Liver (tissue), 9 donors: ENCODE measurements around the gene PEX3. TPM values are rescaled to one million over a fixed set of nuclear protein-coding genes. Genes with fewer than 3 reads are reported as not detected.

Source experiments
- DNase-seq: peaks from one replicate; pipeline ENCODE4 v3.0.0-alpha.2; 2017; ENCODE audit warnings: low spot score
- H3K27ac ChIP-seq, 2 donors: one replicate each; pipeline ENCODE4 v1.7.0; 2013; ENCODE audit warnings: inconsistent platforms in 2 of 2, low read length in 2 of 2, control low read depth in 1 of 2, low read depth in 1 of 2, mild to moderate bottlenecking in 1 of 2
- H3K27me3 ChIP-seq, 4 donors: one replicate each; pipeline versions ENCODE4 v1.6.1 to v1.7.0; 2013; ENCODE audit warnings: low read length in 3 of 4, inconsistent platforms in 1 of 4, mild to moderate bottlenecking in 1 of 4, moderate library complexity in 1 of 4; ENCODE audit not compliant: control insufficient read depth in 4 of 4, insufficient read depth in 4 of 4
- H3K36me3 ChIP-seq, 4 donors: one replicate each; pipeline versions ENCODE4 v1.6.1 to v1.7.0; 2013; ENCODE audit warnings: low read length in 3 of 4, mild to moderate bottlenecking in 3 of 4, low read depth in 1 of 4, moderate library complexity in 1 of 4; ENCODE audit not compliant: control insufficient read depth in 4 of 4, insufficient read depth in 3 of 4
- H3K4me1 ChIP-seq, 4 donors: one replicate each; pipeline versions ENCODE4 v1.6.1 to v1.7.0; 2013; ENCODE audit warnings: low read length in 3 of 4, mild to moderate bottlenecking in 3 of 4, moderate library complexity in 1 of 4; ENCODE audit not compliant: control insufficient read depth in 4 of 4, insufficient read depth in 4 of 4
- H3K4me3 ChIP-seq, 3 donors: one replicate each; pipeline versions ENCODE4 v1.6.1 to v1.7.0; 2013; ENCODE audit warnings: low read length in 3 of 3, control low read depth in 1 of 3, low read depth in 1 of 3, mild to moderate bottlenecking in 1 of 3
- H3K9ac ChIP-seq, 2 donors: one replicate each; pipeline ENCODE4 v1.7.0; 2013; ENCODE audit warnings: low read length in 2 of 2, mild to moderate bottlenecking in 2 of 2, moderate library complexity in 2 of 2, control low read depth in 1 of 2, low read depth in 1 of 2
- H3K9me3 ChIP-seq, 4 donors: one replicate each; pipeline versions ENCODE4 v1.6.1 to v1.7.0; 2013; ENCODE audit warnings: low read length in 3 of 4; ENCODE audit not compliant: control insufficient read depth in 4 of 4
- CTCF ChIP-seq: fragments of 150-350 bp; IDR thresholded peaks from 2 replicates; pipeline ENCODE4 v1.5.1; 2017; ENCODE audit warnings: improper control_type of control experiment, low read depth, low read length; ENCODE audit not compliant: missing input control
- FOXA1 ChIP-seq: IDR thresholded peaks from 2 replicates; pipeline ENCODE4 v1.6.1; 2016; ENCODE audit warnings: antibody characterized with exemption
- GABPA ChIP-seq, 2 donors: IDR thresholded peaks in 1 of 2; conservative IDR thresholded peaks in 1 of 2; 2 replicates each; pipeline ENCODE4 v1.6.1; 2016; ENCODE audit warnings: antibody characterized with exemption in 2 of 2, mild to moderate bottlenecking in 1 of 2, moderate library complexity in 1 of 2
- HNF4A ChIP-seq, 2 donors: conservative IDR thresholded peaks; 2 replicates each; pipeline ENCODE4 v1.6.1; 2016; ENCODE audit warnings: antibody characterized with exemption in 2 of 2, mild to moderate bottlenecking in 2 of 2
- NR2F2 ChIP-seq: IDR thresholded peaks from 2 replicates; pipeline ENCODE4 v1.6.1; 2016; ENCODE audit warnings: antibody characterized with exemption
- RAD21 ChIP-seq, 2 donors: IDR thresholded peaks; 2 replicates each; pipeline ENCODE4 v1.6.1; 2016; ENCODE audit warnings: antibody characterized with exemption in 2 of 2, mild to moderate bottlenecking in 2 of 2
- REST ChIP-seq: IDR thresholded peaks from 2 replicates; pipeline ENCODE4 v1.6.1; 2016; ENCODE audit warnings: antibody characterized with exemption, mild to moderate bottlenecking
- RXRA ChIP-seq, 2 donors: IDR thresholded peaks; 2 replicates each; pipeline ENCODE4 v1.6.1; 2017 to 2018; ENCODE audit warnings: antibody characterized with exemption in 2 of 2, mild to moderate bottlenecking in 1 of 2
- SP1 ChIP-seq: IDR thresholded peaks from 2 replicates; pipeline ENCODE4 v1.6.1; 2018; ENCODE audit warnings: antibody characterized with exemption, mild to moderate bottlenecking
- TAF1 ChIP-seq: conservative IDR thresholded peaks from 2 replicates; pipeline ENCODE4 v1.6.1; 2016; ENCODE audit warnings: antibody characterized with exemption, mild to moderate bottlenecking
- WGBS: extraction: QIAGEN DNeasy Blood & Tissue Kit; methylation state at CpG from one replicate; pipeline ENCODE4 v1.1.7; 2013; 5-methylcytosine and 5-hydroxymethylcytosine counted together
- polyA plus RNA-seq, 2 donors: library from polyadenylated mRNA; stranded (reverse) in 1 of 2; unstranded in 1 of 2; fragments of 200-250 nt in 1 of 2; fragments of >200 nt in 1 of 2; fragmentation: Nextera tagmentation in 1 of 2; extraction: Ambion mirVana in 1 of 2; gene quantifications; one replicate each; pipeline versions ENCODE4 v1.2.1 to v1.2.3, GENCODE V29; 2013 to 2015
- total RNA-seq, 2 donors: library from RNA; depleted of rRNA; stranded (reverse); fragments of >200 nt; gene quantifications; one replicate each; pipeline ENCODE4 v1.2.3, GENCODE V29; 2014
- donor health status: healthy.
- donor health status: healthy.
- donor health status: healthy.
- donor health status: healthy.
- donor health status: healthy.

Gene PEX3
- total and polyA plus RNA-seq, 4 donors = 12.7 to 27.2 (median 15.2) TPM

DNA sequence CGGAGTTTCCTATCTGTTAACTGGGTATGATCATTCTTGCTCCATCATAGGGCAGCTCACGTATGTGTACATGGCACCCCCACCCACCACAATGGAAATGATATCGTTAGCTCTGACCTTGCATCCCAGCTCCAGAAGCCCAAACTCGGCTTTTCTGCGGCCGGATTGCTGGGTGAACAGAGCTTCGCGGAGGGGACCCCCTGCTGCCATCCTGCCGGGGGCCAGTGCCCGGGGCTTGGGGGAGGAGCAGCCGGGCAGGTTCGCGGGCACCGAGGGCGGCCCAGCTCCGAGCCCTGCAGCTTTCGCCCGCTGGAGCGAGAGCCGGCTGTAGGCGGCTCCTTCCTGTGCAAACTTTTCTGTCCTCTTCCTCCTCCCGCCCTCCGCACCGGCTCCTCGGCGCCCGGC is 85.9 kb downstream of the PEX3 start:
- Histone ChIP-seq H3K4me1 (peaks cover 3 to 21% (median 14%) of the 10 kb centered on the region in 4 donors), H3K9ac (peak overlapping the region in 1 of 2 donors; percentile 34), H3K4me3 (peak overlapping the region in 2 of 3 donors; percentile 53 to 79), H3K9me3 (no peaks in the 10 kb centered on the region), H3K36me3 (no peaks in the 10 kb centered on the region), H3K27ac (no peak overlapping the region), H3K27me3 (no peaks in the 10 kb centered on the region)
- WGBS = 5% methylated on average over 27 of the region's 27 CpGs
- no peak for DNase-seq
- TF ChIP-seq RAD21 (IDR thresholded peaks at IDR 0.05) (peak in 1 of 2 donors; percentile 4), CTCF (no peak), NR2F2 (no peak), FOXA1 (no peak)

DNA sequence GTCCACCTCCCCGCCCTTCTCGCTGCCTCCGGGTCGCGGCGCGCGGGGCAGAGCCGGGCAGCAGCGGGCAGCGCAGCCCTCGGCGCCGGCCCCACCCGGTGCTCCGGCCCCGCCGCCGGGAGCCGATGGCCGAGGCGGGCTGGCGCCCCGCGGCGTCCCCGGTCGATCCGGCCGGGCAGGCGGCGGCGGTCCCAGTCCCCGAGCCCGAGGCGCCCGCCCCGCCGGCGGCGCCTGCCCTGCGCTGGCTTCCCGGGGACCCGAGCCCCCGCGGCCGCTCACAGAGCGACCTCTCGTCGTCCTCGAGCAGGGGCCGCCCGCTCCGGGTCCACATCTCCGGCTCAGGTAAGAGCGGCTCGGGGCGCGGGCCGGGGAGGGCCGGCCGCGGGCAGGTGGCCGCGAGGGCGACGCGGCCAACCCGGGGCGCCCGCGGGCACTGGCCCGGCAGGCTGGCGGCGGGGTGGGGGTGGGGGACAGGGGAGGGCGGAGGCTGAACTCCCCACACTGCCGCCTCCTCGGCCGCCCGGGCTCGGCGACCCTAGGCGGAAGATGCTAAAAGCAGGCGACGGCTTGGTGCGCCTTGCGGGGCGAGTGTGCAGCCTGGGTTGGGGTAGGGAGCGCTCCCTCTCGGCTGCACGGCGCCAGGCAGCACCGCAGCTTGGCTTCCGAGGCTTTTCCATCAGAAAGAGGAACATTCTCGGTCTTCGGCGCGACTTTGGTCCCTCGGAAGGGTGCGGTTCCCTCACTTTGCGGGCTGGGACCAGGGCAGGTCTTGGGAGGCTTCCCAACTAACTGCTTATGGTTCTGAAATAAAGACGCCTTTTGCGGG is 86.5 kb downstream of the PEX3 start:
- no peaks in the 10 kb centered on the region for H3K9me3 ChIP-seq
- DNase-seq = peak; percentile 42
- no peak for TF ChIP-seq HNF4A (conservative IDR thresholded peaks at IDR 0.05)
- TF ChIP-seq RAD21 (IDR thresholded peaks at IDR 0.05) = peak in 1 of 2 donors; percentile 48
- TF ChIP-seq CTCF = peak; percentile 22
- TF ChIP-seq RXRA (IDR thresholded peaks at IDR 0.05) = no peak
- TF ChIP-seq TAF1 = no peak
- TF ChIP-seq GABPA (IDR thresholded peaks at IDR 0.05 in 1 of 2, conservative IDR thresholded peaks at IDR 0.05 in 1 of 2) = no peak
- no peak for TF ChIP-seq SP1
- TF ChIP-seq REST = no peak
- TF ChIP-seq NR2F2 = no peak
- peaks cover 3 to 21% (median 14%) of the 10 kb centered on the region in 4 donors for H3K4me1 ChIP-seq
- WGBS = under 1% methylated on average over 102 of the region's 103 CpGs
- H3K4me3 ChIP-seq = peak overlapping the region; percentile 32 to 79 (median 72)
- H3K27me3 ChIP-seq = no peaks in the 10 kb centered on the region
- no peak overlapping the region for H3K27ac ChIP-seq
- peak overlapping the region in 1 of 2 donors; percentile 34 for H3K9ac ChIP-seq
- H3K36me3 ChIP-seq = no peaks in the 10 kb centered on the region
